Mucosa of stomach (tissue), 1 donor: ENCODE data around the gene NTHL1.
A peak's percentile ranks its signal among the peaks of the same experiment; 100 is the strongest.

Source experiments
- H3K27me3 ChIP-seq: one replicate; pipeline ENCODE4 v1.7.0; 2013; ENCODE audit warnings: mild to moderate bottlenecking, low read length; ENCODE audit not compliant: control insufficient read depth, insufficient read depth
- H3K36me3 ChIP-seq: one replicate; pipeline ENCODE4 v1.7.0; 2013; ENCODE audit warnings: low read length; ENCODE audit not compliant: control insufficient read depth, insufficient read depth
- H3K4me1 ChIP-seq: one replicate; pipeline ENCODE4 v1.7.0; 2013; ENCODE audit warnings: mild to moderate bottlenecking, low read length; ENCODE audit not compliant: control insufficient read depth, insufficient read depth
- H3K4me3 ChIP-seq: one replicate; pipeline ENCODE4 v1.7.0; 2013; ENCODE audit warnings: low read length
- H3K9ac ChIP-seq: one replicate; pipeline ENCODE4 v1.7.0; 2013; ENCODE audit warnings: mild to moderate bottlenecking, low read length, moderate library complexity
- H3K9me3 ChIP-seq: one replicate; pipeline ENCODE4 v1.7.0; 2013; ENCODE audit warnings: mild to moderate bottlenecking, low read length, moderate library complexity; ENCODE audit not compliant: control insufficient read depth
- donor health status: Pancreatic carcinoma.

NTHL1 gene

GRCh38 chr16:2042986-2043666 is 4.5 kb downstream of the NTHL1 start:
- Histone ChIP-seq H3K4me1 (peaks cover 74% of the 10 kb centered on the region), H3K9ac (peak overlapping the region; percentile 7)

GRCh38 chr16:2042171-2042985 is 5.3 kb downstream of the NTHL1 start:
- Histone ChIP-seq H3K4me1 (peaks cover 82% of the 10 kb centered on the region), H3K4me3 (no peak overlapping the region), H3K9me3 (no peaks in the 10 kb centered on the region), H3K36me3 (peaks cover 2% of the 10 kb centered on the region), H3K27me3 (no peaks in the 10 kb centered on the region), H3K9ac (peak overlapping the region; percentile 62)

More at GRCh38 chr16:2042986-2043666, 4.5 kb downstream of the NTHL1 start:
- Histone ChIP-seq H3K27me3 (no peaks in the 10 kb centered on the region), H3K4me3 (no peak overlapping the region), H3K9me3 (no peaks in the 10 kb centered on the region), H3K36me3 (no peaks in the 10 kb centered on the region)

GRCh38 chr16:2040787-2041522 is 6.7 kb downstream of the NTHL1 start:
- H3K4me3 ChIP-seq, result no peak overlapping the region
- H3K36me3 ChIP-seq, result peaks cover 9% of the 10 kb centered on the region
- no peaks in the 10 kb centered on the region for H3K9me3 ChIP-seq
- H3K27me3 ChIP-seq, result no peaks in the 10 kb centered on the region
- H3K4me1 ChIP-seq, result peaks cover 84% of the 10 kb centered on the region
- peak overlapping the region; percentile 62 for H3K9ac ChIP-seq

- peaks cover 9% of the 10 kb centered on the region for H3K36me3 ChIP-seq
- no peaks in the 10 kb centered on the region for H3K27me3 ChIP-seq
- H3K9ac ChIP-seq, result peak overlapping the region; percentile 62
- peaks cover 92% of the 10 kb centered on the region for H3K4me1 ChIP-seq
- H3K4me3 ChIP-seq, result no peak overlapping the region
- H3K9me3 ChIP-seq, result no peaks in the 10 kb centered on the region
Measured at GRCh38 chr16:2040041-2040786, 7.4 kb downstream of the NTHL1 start.

- Histone ChIP-seq H3K27me3 (no peaks in the 10 kb centered on the region), H3K4me3 (no peak overlapping the region), H3K36me3 (peaks cover 9% of the 10 kb centered on the region), H3K9ac (no peak overlapping the region), H3K4me1 (peaks cover 98% of the 10 kb centered on the region), H3K9me3 (no peaks in the 10 kb centered on the region)
Measured at GRCh38 chr16:2039274-2040031, 8.2 kb downstream of the NTHL1 start.

GRCh38 chr16:2038382-2039231 is 9.0 kb downstream of the NTHL1 start:
- Histone ChIP-seq H3K4me1 (peaks cover 96% of the 10 kb centered on the region), H3K9me3 (no peaks in the 10 kb centered on the region), H3K36me3 (peaks cover 9% of the 10 kb centered on the region), H3K4me3 (no peak overlapping the region), H3K27me3 (no peaks in the 10 kb centered on the region), H3K9ac (no peak overlapping the region)

- no peak overlapping the region for H3K4me3 ChIP-seq
- H3K27me3 ChIP-seq, result no peaks in the 10 kb centered on the region
- H3K4me1 ChIP-seq, result peaks cover 96% of the 10 kb centered on the region
- H3K9me3 ChIP-seq, result no peaks in the 10 kb centered on the region
- H3K9ac ChIP-seq, result no peak overlapping the region
- peaks cover 9% of the 10 kb centered on the region for H3K36me3 ChIP-seq
Measured at GRCh38 chr16:2037647-2038381, 9.8 kb downstream of the NTHL1 start.

- Histone ChIP-seq H3K4me1 (peaks cover 98% of the 10 kb centered on the region), H3K27me3 (no peaks in the 10 kb centered on the region), H3K36me3 (peaks cover 9% of the 10 kb centered on the region), H3K4me3 (no peak overlapping the region), H3K9me3 (no peaks in the 10 kb centered on the region), H3K9ac (no peak overlapping the region)
Measured at GRCh38 chr16:2037115-2037514, 10.5 kb downstream of the NTHL1 start.

GRCh38 chr16:2036200-2036966 is 11.3 kb downstream of the NTHL1 start:
- no peaks in the 10 kb centered on the region for H3K9me3 ChIP-seq
- H3K4me3 ChIP-seq, result peak overlapping the region; percentile 31
- no peaks in the 10 kb centered on the region for H3K27me3 ChIP-seq
- H3K36me3 ChIP-seq, result peaks cover 9% of the 10 kb centered on the region
- peaks cover 91% of the 10 kb centered on the region for H3K4me1 ChIP-seq
- H3K9ac ChIP-seq, result peak overlapping the region; percentile 76
